H9 (cell line): ENCODE data around the gene OBI1. TPM values are rescaled to one million over a fixed set of nuclear protein-coding genes. Genes with fewer than 3 reads are reported as not detected.

Experiments used
- DNase-seq: peaks from one replicate; pipeline ENCODE4 v3.0.0-alpha.2; 2017
- H2AFZ ChIP-seq: one replicate; pipeline ENCODE4 v1.6.1; 2013; ENCODE audit warnings: mild to moderate bottlenecking, low read length, control low read depth, moderate library complexity
- H2AK5ac ChIP-seq: 2 replicates; pipeline ENCODE4 v1.6.1; 2013; ENCODE audit warnings: low read length, control low read depth, mixed read lengths; ENCODE audit not compliant: insufficient read length
- H2BK120ac ChIP-seq: one replicate; pipeline ENCODE4 v1.6.1; 2013; ENCODE audit warnings: low read depth, mild to moderate bottlenecking, low read length, control low read depth, inconsistent platforms; ENCODE audit not compliant: poor library complexity, severe bottlenecking
- H2BK12ac ChIP-seq: 2 replicates; pipeline ENCODE4 v1.6.1; 2013; ENCODE audit warnings: low read length, control low read depth, mixed read lengths, low read depth; ENCODE audit not compliant: insufficient read length
- H2BK15ac ChIP-seq: 2 replicates; pipeline ENCODE4 v1.6.1; 2013; ENCODE audit warnings: low read depth, low read length, control low read depth
- H2BK20ac ChIP-seq: one replicate; pipeline ENCODE4 v1.6.1; 2013; ENCODE audit warnings: low read depth, mild to moderate bottlenecking, low read length, control low read depth, inconsistent platforms; ENCODE audit not compliant: poor library complexity, severe bottlenecking
- H2BK5ac ChIP-seq: 2 replicates; pipeline ENCODE4 v1.6.1; 2013; ENCODE audit warnings: low read length, control low read depth, mixed read lengths; ENCODE audit not compliant: insufficient read length
- H3K14ac ChIP-seq: 2 replicates; pipeline ENCODE4 v1.6.1; 2013; ENCODE audit warnings: low read length, control low read depth; ENCODE audit not compliant: insufficient read depth
- H3K18ac ChIP-seq: 2 replicates; pipeline ENCODE4 v1.6.1; 2013; ENCODE audit warnings: low read depth, mild to moderate bottlenecking, mixed read lengths, low read length, control low read depth; ENCODE audit not compliant: insufficient read length
- H3K23ac ChIP-seq: 2 replicates; pipeline ENCODE4 v1.6.1; 2013; ENCODE audit warnings: low read length, control low read depth, mixed read lengths, low read depth; ENCODE audit not compliant: insufficient read length
- H3K23me2 ChIP-seq: 2 replicates; pipeline ENCODE4 v1.6.1; 2013; ENCODE audit warnings: low read depth, mild to moderate bottlenecking, mixed read lengths, low read length, control low read depth; ENCODE audit not compliant: insufficient read length, poor library complexity, severe bottlenecking
- H3K27ac ChIP-seq: 2 replicates; pipeline ENCODE4 v1.5.1; 2013; ENCODE audit warnings: low read length, control low read depth, mixed read lengths, low read depth; ENCODE audit not compliant: insufficient read length
- H3K27me3 ChIP-seq: 2 replicates; pipeline ENCODE4 v1.6.1; 2013; ENCODE audit warnings: low read length, control low read depth, inconsistent platforms; ENCODE audit not compliant: insufficient read depth
- H3K4ac ChIP-seq: 2 replicates; pipeline ENCODE4 v1.6.1; 2013; ENCODE audit warnings: low read depth, mild to moderate bottlenecking, control low read depth, inconsistent platforms, low read length, moderate library complexity
- H3K4me1 ChIP-seq: 2 replicates; pipeline ENCODE4 v1.6.1; 2013; ENCODE audit warnings: low read length, control low read depth, inconsistent platforms; ENCODE audit not compliant: insufficient read depth
- H3K4me2 ChIP-seq: 2 replicates; pipeline ENCODE4 v1.6.1; 2013; ENCODE audit warnings: low read length, control low read depth, mixed read lengths; ENCODE audit not compliant: insufficient read length, insufficient read depth
- H3K56ac ChIP-seq: 2 replicates; pipeline ENCODE4 v1.6.1; 2013; ENCODE audit warnings: low read depth, mild to moderate bottlenecking, mixed read lengths, low read length, control low read depth; ENCODE audit not compliant: insufficient read length
- H3K79me1 ChIP-seq: 2 replicates; pipeline ENCODE4 v1.6.1; 2013; ENCODE audit warnings: low read depth, mild to moderate bottlenecking, moderate library complexity, low read length, control low read depth, inconsistent platforms; ENCODE audit not compliant: insufficient read depth, poor library complexity, severe bottlenecking
- H3K79me2 ChIP-seq: 2 replicates; pipeline ENCODE4 v1.6.1; 2013; ENCODE audit warnings: low read length, control low read depth, inconsistent platforms; ENCODE audit not compliant: insufficient read depth
- H3K9ac ChIP-seq: 2 replicates; pipeline ENCODE4 v1.6.1; 2013; ENCODE audit warnings: low read length, control low read depth, mixed read lengths; ENCODE audit not compliant: insufficient read length; ENCODE audit errors: extremely low read depth
- H3K9me3 ChIP-seq: one replicate; pipeline ENCODE4 v1.6.1; 2013; ENCODE audit warnings: low read depth, low read length, inconsistent platforms; ENCODE audit not compliant: control insufficient read depth
- H3T11ph ChIP-seq: one replicate; pipeline ENCODE4 v1.6.1; 2013; ENCODE audit warnings: mild to moderate bottlenecking, low read length, control low read depth, inconsistent platforms
- H4K20me1 ChIP-seq: one replicate; pipeline ENCODE4 v1.6.1; 2013; ENCODE audit not compliant: control insufficient read depth, insufficient read length, insufficient read depth
- H4K5ac ChIP-seq: 2 replicates; pipeline ENCODE4 v1.6.1; 2013; ENCODE audit warnings: low read depth, mild to moderate bottlenecking, mixed read lengths, low read length, control low read depth; ENCODE audit not compliant: insufficient read length
- H4K8ac ChIP-seq: replicated peaks from 2 replicates; pipeline ENCODE4 v1.6.1; 2013; ENCODE audit warnings: low read length, control low read depth, mixed read lengths, low read depth; ENCODE audit not compliant: insufficient read length
- H4K91ac ChIP-seq: 2 replicates; pipeline ENCODE4 v1.6.1; 2013; ENCODE audit warnings: low read depth, mild to moderate bottlenecking, moderate library complexity, mixed read lengths, low read length, control low read depth; ENCODE audit not compliant: insufficient read length
- H3K27ac Mint-ChIP-seq, 3 experiments: 2 replicates in 2 of 3; 3 replicates in 1 of 3; pipeline ENCODE4 v1.8.0; 2020 to 2021; ENCODE audit warnings: mixed read lengths in 3 of 3, mild to moderate bottlenecking in 1 of 3, moderate library complexity in 1 of 3
- H3K27me3 Mint-ChIP-seq: 2 replicates; pipeline ENCODE4 v1.8.0; 2021; ENCODE audit warnings: low read depth, mild to moderate bottlenecking, moderate library complexity, mixed read lengths
- H3K36me3 Mint-ChIP-seq, 3 experiments: 2 replicates in 2 of 3; 3 replicates in 1 of 3; pipeline ENCODE4 v1.8.0; 2020 to 2021; ENCODE audit warnings: low read depth in 3 of 3, mixed read lengths in 3 of 3; ENCODE audit not compliant: insufficient read depth in 1 of 3
- H3K4me1 Mint-ChIP-seq, 2 experiments: 2 replicates each; pipeline ENCODE4 v1.8.0; 2020; ENCODE audit warnings: mixed read lengths in 2 of 2
- H3K4me3 Mint-ChIP-seq, 2 experiments: 2 replicates in 1 of 2; 3 replicates in 1 of 2; pipeline ENCODE4 v1.8.0; 2020 to 2021; ENCODE audit warnings: mild to moderate bottlenecking in 2 of 2, mixed read lengths in 2 of 2, moderate library complexity in 1 of 2
- H3K9me3 Mint-ChIP-seq, 2 experiments: 2 replicates in 1 of 2; 3 replicates in 1 of 2; pipeline ENCODE4 v1.8.0; 2020; ENCODE audit warnings: mild to moderate bottlenecking in 2 of 2, mixed read lengths in 2 of 2, moderate library complexity in 1 of 2
- CTCF ChIP-seq: fragments of 200-600 bp; sonication (generic); conservative IDR thresholded peaks from 3 replicates; pipeline ENCODE4 v1.8.0; 2021; ENCODE audit warnings: antibody characterized with exemption, mild to moderate bottlenecking
- WGBS: extraction: QIAGEN DNeasy Blood & Tissue Kit; methylation state at CpG from one replicate; pipeline ENCODE4 v1.1.7; 2013; ENCODE audit warnings: missing lambda C conversion rate, low lambda C conversion rate, mixed read lengths; ENCODE audit not compliant: insufficient read length; ENCODE audit errors: extremely low coverage; 5-methylcytosine and 5-hydroxymethylcytosine counted together
- total RNA-seq: library from RNA; stranded (reverse); gene quantifications from 2 replicates; pipeline ENCODE4 v1.2.1, GENCODE V29; 2021

OBI1 gene
- total RNA-seq, 1 experiment from 2014 or later = 24.4 TPM

GRCh38 chr13:78576261-78576660, 82.7 kb downstream of the OBI1 start:
- Histone ChIP-seq H3K79me1 (no peaks in the 10 kb centered on the region), H2AK5ac (no peak overlapping the region), H2BK12ac (no peak overlapping the region), H3K4me2 (no peak overlapping the region), H4K20me1 (no peaks in the 10 kb centered on the region), H3K9ac (no peak overlapping the region), H3K56ac (no peak overlapping the region), H3T11ph (no peak overlapping the region), H2BK120ac (no peak overlapping the region), H2BK20ac (no peak overlapping the region), H3K23ac (no peak overlapping the region), H3K4me1 (no peaks in the 10 kb centered on the region), H3K4ac (no peak overlapping the region), H4K91ac (no peak overlapping the region), H4K5ac (no peak overlapping the region), H2BK5ac (no peak overlapping the region), H3K9me3 (no peaks in the 10 kb centered on the region), H3K23me2 (no peaks in the 10 kb centered on the region), H3K27ac (no peak overlapping the region), H3K79me2 (no peaks in the 10 kb centered on the region), H3K27me3 (no peaks in the 10 kb centered on the region), H2BK15ac (no peak overlapping the region), H3K14ac (no peak overlapping the region), H3K18ac (no peak overlapping the region), H4K8ac (no peak overlapping the region), H2AFZ (no peak overlapping the region)
- peaks cover 15% of the 10 kb centered on the region for H3K27me3 Mint-ChIP-seq
- no CpG with 5 or more reads among the region's 4 CpGs for WGBS
- no peak for TF ChIP-seq CTCF
- no peak overlapping the region for H3K4me3 Mint-ChIP-seq
- no peak for DNase-seq
- H3K36me3 Mint-ChIP-seq = no peaks in the 10 kb centered on the region
- no peak overlapping the region for H3K27ac Mint-ChIP-seq
- H3K4me1 Mint-ChIP-seq = no peaks in the 10 kb centered on the region; a peak in 1 of 4 replicates
- no peaks in the 10 kb centered on the region for H3K9me3 Mint-ChIP-seq
